ENCODE data around the gene CSTF1.

The CSTF1 gene

DNA sequence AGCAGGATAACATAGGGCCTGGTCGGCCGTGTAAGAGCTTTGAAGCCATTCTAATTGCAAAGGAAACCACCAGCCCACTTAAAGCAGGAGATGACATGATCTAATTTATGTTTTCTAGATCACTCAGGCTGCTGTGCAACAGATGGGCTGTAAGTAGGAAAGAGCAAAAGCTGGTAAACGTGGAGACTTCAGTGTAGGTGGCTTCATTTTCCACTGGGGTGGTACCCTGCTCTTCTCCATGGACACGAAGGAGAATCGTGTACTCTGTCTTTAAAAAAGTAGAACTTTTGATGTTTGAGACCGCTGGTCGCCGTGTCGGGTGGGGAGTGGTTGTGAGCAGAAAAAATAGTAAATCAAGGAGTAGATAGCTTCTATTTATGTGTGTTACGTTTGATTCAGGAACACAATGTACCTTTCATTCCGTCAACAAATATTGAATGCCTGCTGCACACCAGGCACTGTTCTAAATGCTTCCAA lies 26.0 kb downstream of the CSTF1 start:
- Histone ChIP-seq H2AK5ac (ENCODE audit: low read depth, low read length) (no peak overlapping the region), H3K23ac (ENCODE audit: low read depth, low read length, poor library complexity) (no peak overlapping the region), H3K4me1 (ENCODE audit: control insufficient read depth in 2 of 2, insufficient read depth in 1 of 2, low read depth in 1 of 2, low read length in 2 of 2) (peaks cover 0 to 11% of the 10 kb centered on the region in 2 donors), H3K9ac (ENCODE audit: low read depth, low read length, poor library complexity) (no peak overlapping the region), H3K36me3 (replicated peaks in 1 of 2; ENCODE audit: control insufficient read depth in 2 of 2, insufficient read depth in 2 of 2, low read length in 2 of 2) (peaks cover 0 to 3% of the 10 kb centered on the region in 2 donors), H3K14ac (ENCODE audit: low read length) (no peak overlapping the region), H3K18ac (ENCODE audit: low read length) (no peak overlapping the region), H4K8ac (ENCODE audit: low read depth, low read length) (no peak overlapping the region), H2AFZ (ENCODE audit: low read length) (no peak overlapping the region), H3K4me3 (ENCODE audit: low read length in 2 of 2) (no peak overlapping the region), H3K4ac (ENCODE audit: low read length) (no peak overlapping the region), H2BK5ac (ENCODE audit: low read length) (no peak overlapping the region), H4K91ac (ENCODE audit: low read depth, low read length, poor library complexity) (no peak overlapping the region), H2BK15ac (ENCODE audit: low read length) (no peak overlapping the region), H2BK12ac (ENCODE audit: low read length) (no peak overlapping the region), H2BK120ac (ENCODE audit: low read depth, low read length) (no peak overlapping the region), H3K27me3 (ENCODE audit: control insufficient read depth in 3 of 3, insufficient read depth in 3 of 3, low read depth in 1 of 3, low read length in 3 of 3) (no peaks in the 10 kb centered on the region), H3K9me3 (replicated peaks in 1 of 2; ENCODE audit: control insufficient read depth in 2 of 2, insufficient read depth in 1 of 2, low read depth in 1 of 2, low read length in 2 of 2) (no peaks in the 10 kb centered on the region), H3K4me2 (ENCODE audit: insufficient read depth, low read length, poor library complexity, severe bottlenecking) (no peak overlapping the region), H3K27ac (replicated peaks; ENCODE audit: low read length) (no peak overlapping the region), H3K79me1 (ENCODE audit: low read depth, low read length) (no peaks in the 10 kb centered on the region)
- DNase-seq (ENCODE audit: low spot score) = no peak
- WGBS, 2 donors (ENCODE audit: extremely low coverage in 2 of 2, insufficient read length in 2 of 2, insufficient replicate concordance in 1 of 2) = no CpG with 5 or more reads among the region's 11 CpGs

DNA sequence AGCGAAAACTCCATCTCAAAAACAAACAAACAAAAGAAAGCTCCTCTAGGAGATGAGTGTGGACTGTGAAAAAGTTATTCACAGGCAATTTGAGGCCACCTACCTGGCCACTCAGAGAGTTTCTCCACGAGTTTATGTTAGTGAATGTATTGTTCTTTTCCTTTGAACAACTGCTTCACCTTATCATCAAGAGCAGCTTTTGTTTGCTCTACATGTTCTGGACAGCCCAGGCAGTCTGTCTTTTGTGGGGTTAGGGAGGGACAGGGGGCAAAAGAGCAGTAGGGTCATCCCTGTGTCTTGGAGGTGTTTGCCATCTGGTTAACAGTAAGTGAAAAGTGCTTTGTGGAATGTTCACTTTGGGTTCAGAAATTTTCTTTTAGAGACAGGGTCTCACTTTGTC lies 27.6 kb downstream of the CSTF1 start:
- no peak overlapping the region for H3K4me2 ChIP-seq (ENCODE audit: insufficient read depth, low read length, poor library complexity, severe bottlenecking)
- H2AFZ ChIP-seq (ENCODE audit: low read length) = no peak overlapping the region
- H3K18ac ChIP-seq (ENCODE audit: low read length) = no peak overlapping the region
- H3K4me3 ChIP-seq (ENCODE audit: low read length in 2 of 2) = no peak overlapping the region
- H3K23ac ChIP-seq (ENCODE audit: low read depth, low read length, poor library complexity) = no peak overlapping the region
- no peaks in the 10 kb centered on the region for H3K9me3 ChIP-seq (replicated peaks in 1 of 2; ENCODE audit: control insufficient read depth in 2 of 2, insufficient read depth in 1 of 2, low read depth in 1 of 2, low read length in 2 of 2)
- no peak overlapping the region for H2AK5ac ChIP-seq (ENCODE audit: low read depth, low read length)
- H2BK15ac ChIP-seq (ENCODE audit: low read length) = no peak overlapping the region
- H2BK120ac ChIP-seq (ENCODE audit: low read depth, low read length) = no peak overlapping the region
- H4K91ac ChIP-seq (ENCODE audit: low read depth, low read length, poor library complexity) = no peak overlapping the region
- H3K14ac ChIP-seq (ENCODE audit: low read length) = no peak overlapping the region
- H2BK12ac ChIP-seq (ENCODE audit: low read length) = no peak overlapping the region
- no peaks in the 10 kb centered on the region for H3K27me3 ChIP-seq (ENCODE audit: control insufficient read depth in 3 of 3, insufficient read depth in 3 of 3, low read depth in 1 of 3, low read length in 3 of 3)
- H3K27ac ChIP-seq (replicated peaks; ENCODE audit: low read length) = no peak overlapping the region
- no peak overlapping the region for H3K4ac ChIP-seq (ENCODE audit: low read length)
- DNase-seq (ENCODE audit: low spot score) = no peak
- no peaks in the 10 kb centered on the region for H3K79me1 ChIP-seq (ENCODE audit: low read depth, low read length)
- H4K8ac ChIP-seq (ENCODE audit: low read depth, low read length) = no peak overlapping the region
- H3K9ac ChIP-seq (ENCODE audit: low read depth, low read length, poor library complexity) = no peak overlapping the region
- no peaks in the 10 kb centered on the region for H3K36me3 ChIP-seq (replicated peaks in 1 of 2; ENCODE audit: control insufficient read depth in 2 of 2, insufficient read depth in 2 of 2, low read length in 2 of 2)
- H2BK5ac ChIP-seq (ENCODE audit: low read length) = no peak overlapping the region
- WGBS, 2 donors (ENCODE audit: extremely low coverage in 2 of 2, insufficient read length in 2 of 2, insufficient replicate concordance in 1 of 2) = no CpG with 5 or more reads among the region's 2 CpGs
- H3K4me1 ChIP-seq (ENCODE audit: control insufficient read depth in 2 of 2, insufficient read depth in 1 of 2, low read depth in 1 of 2, low read length in 2 of 2) = peaks cover 0 to 11% of the 10 kb centered on the region in 2 donors

DNA sequence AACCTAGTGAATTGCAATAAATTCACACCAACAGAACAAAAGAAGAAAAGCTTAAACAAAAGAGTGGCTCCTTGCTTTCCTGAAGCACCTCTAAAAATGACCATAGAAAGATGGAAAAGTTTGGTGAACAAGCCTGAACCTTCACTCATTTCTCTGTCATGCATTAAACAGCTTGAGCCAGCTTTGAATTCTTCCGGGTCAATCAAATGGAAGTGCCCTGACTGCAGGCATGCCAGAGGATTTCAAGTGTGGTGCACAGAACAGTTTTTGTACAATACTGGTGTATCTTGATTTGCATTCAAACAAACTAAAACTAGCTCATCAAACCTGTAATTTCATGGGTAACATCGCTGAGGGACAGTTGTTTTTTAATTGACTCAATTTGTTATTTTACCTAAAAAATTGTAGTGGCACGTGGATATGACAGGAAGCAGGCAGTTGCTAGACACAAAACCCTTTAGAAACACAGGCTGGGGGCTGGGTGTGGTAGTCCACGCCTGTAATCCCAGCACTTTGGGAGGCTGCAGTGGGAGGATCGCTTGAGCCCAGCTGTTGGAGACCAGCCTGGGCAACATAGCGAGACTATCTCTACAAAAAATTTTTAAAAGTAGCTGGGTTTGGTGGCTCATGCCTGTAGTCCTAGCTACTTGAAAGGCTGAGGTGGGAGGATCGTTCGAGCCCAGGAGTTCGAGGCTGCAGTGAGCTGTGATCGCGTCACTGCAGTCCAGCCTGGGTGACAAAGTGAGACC lies 28.7 kb downstream of the CSTF1 start:
- H2AFZ ChIP-seq (ENCODE audit: low read length) = no peak overlapping the region
- H3K4me2 ChIP-seq (ENCODE audit: insufficient read depth, low read length, poor library complexity, severe bottlenecking) = no peak overlapping the region
- no peak overlapping the region for H3K14ac ChIP-seq (ENCODE audit: low read length)
- H4K8ac ChIP-seq (ENCODE audit: low read depth, low read length) = no peak overlapping the region
- no peak overlapping the region for H3K4me3 ChIP-seq (ENCODE audit: low read length in 2 of 2)
- no peaks in the 10 kb centered on the region for H3K79me1 ChIP-seq (ENCODE audit: low read depth, low read length)
- no peak overlapping the region for H3K23ac ChIP-seq (ENCODE audit: low read depth, low read length, poor library complexity)
- DNase-seq (ENCODE audit: low spot score) = no peak
- no peak overlapping the region for H3K4ac ChIP-seq (ENCODE audit: low read length)
- no peak overlapping the region for H3K18ac ChIP-seq (ENCODE audit: low read length)
- no peaks in the 10 kb centered on the region for H3K9me3 ChIP-seq (replicated peaks in 1 of 2; ENCODE audit: control insufficient read depth in 2 of 2, insufficient read depth in 1 of 2, low read depth in 1 of 2, low read length in 2 of 2)
- no peak overlapping the region for H2BK12ac ChIP-seq (ENCODE audit: low read length)
- H2AK5ac ChIP-seq (ENCODE audit: low read depth, low read length) = no peak overlapping the region
- H3K36me3 ChIP-seq (replicated peaks in 1 of 2; ENCODE audit: control insufficient read depth in 2 of 2, insufficient read depth in 2 of 2, low read length in 2 of 2) = no peaks in the 10 kb centered on the region
- no peak overlapping the region for H2BK5ac ChIP-seq (ENCODE audit: low read length)
- no CpG with 5 or more reads among the region's 11 CpGs for WGBS, 2 donors (ENCODE audit: extremely low coverage in 2 of 2, insufficient read length in 2 of 2, insufficient replicate concordance in 1 of 2)
- H3K27ac ChIP-seq (replicated peaks; ENCODE audit: low read length) = no peak overlapping the region
- peaks cover 0 to 11% of the 10 kb centered on the region in 2 donors for H3K4me1 ChIP-seq (ENCODE audit: control insufficient read depth in 2 of 2, insufficient read depth in 1 of 2, low read depth in 1 of 2, low read length in 2 of 2)
- no peak overlapping the region for H2BK120ac ChIP-seq (ENCODE audit: low read depth, low read length)
- no peak overlapping the region for H2BK15ac ChIP-seq (ENCODE audit: low read length)
- H4K91ac ChIP-seq (ENCODE audit: low read depth, low read length, poor library complexity) = no peak overlapping the region
- no peaks in the 10 kb centered on the region for H3K27me3 ChIP-seq (ENCODE audit: control insufficient read depth in 3 of 3, insufficient read depth in 3 of 3, low read depth in 1 of 3, low read length in 3 of 3)
- no peak overlapping the region for H3K9ac ChIP-seq (ENCODE audit: low read depth, low read length, poor library complexity)

DNA sequence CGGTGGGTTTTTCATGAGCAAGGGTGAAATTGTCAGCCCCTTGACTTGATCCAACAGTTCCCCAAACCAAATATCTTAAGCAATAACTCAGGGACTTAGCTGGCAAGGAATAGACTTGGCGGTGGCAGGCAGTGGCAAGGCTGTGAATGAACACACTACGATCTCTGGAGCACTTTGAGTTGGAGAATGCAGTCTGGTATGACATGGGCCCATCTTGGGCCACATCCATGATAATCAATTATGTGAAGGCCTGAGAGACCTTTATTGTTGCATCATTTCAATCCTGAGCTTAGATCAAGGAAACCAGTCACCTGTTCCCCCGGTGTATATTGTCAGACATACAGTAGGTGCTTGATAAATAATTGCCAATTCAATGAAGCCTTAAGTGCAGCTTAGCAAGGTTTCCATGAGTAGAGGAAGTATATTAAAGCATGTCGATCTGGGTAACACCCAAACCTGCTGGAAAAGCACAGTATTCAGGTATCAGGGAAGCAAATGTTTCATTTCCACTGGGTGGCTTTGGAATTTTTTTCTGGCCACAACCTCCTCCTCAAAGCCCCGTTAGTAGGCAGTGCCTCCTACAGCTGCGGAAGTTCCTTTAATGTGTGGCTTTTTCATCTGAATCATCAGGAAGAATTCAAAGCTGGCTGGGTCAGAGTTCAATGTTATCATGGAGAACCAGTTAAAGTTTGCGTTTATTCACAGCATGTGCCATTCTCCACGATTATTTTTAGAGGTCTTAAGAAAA lies 29.8 kb downstream of the CSTF1 start:
- H3K27ac ChIP-seq (replicated peaks; ENCODE audit: low read length) = no peak overlapping the region
- H2AK5ac ChIP-seq (ENCODE audit: low read depth, low read length) = no peak overlapping the region
- H2AFZ ChIP-seq (ENCODE audit: low read length) = peak overlapping the region; percentile 82
- no peak overlapping the region for H2BK5ac ChIP-seq (ENCODE audit: low read length)
- H3K4me3 ChIP-seq (ENCODE audit: low read length in 2 of 2) = no peak overlapping the region
- peaks cover 0 to 11% of the 10 kb centered on the region in 2 donors for H3K4me1 ChIP-seq (ENCODE audit: control insufficient read depth in 2 of 2, insufficient read depth in 1 of 2, low read depth in 1 of 2, low read length in 2 of 2)
- H3K79me1 ChIP-seq (ENCODE audit: low read depth, low read length) = no peaks in the 10 kb centered on the region
- no peaks in the 10 kb centered on the region for H3K27me3 ChIP-seq (ENCODE audit: control insufficient read depth in 3 of 3, insufficient read depth in 3 of 3, low read depth in 1 of 3, low read length in 3 of 3)
- no CpG with 5 or more reads among the region's 9 CpGs for WGBS, 2 donors (ENCODE audit: extremely low coverage in 2 of 2, insufficient read length in 2 of 2, insufficient replicate concordance in 1 of 2)
- H3K23ac ChIP-seq (ENCODE audit: low read depth, low read length, poor library complexity) = no peak overlapping the region
- no peak overlapping the region for H3K4me2 ChIP-seq (ENCODE audit: insufficient read depth, low read length, poor library complexity, severe bottlenecking)
- H4K91ac ChIP-seq (ENCODE audit: low read depth, low read length, poor library complexity) = no peak overlapping the region
- H4K8ac ChIP-seq (ENCODE audit: low read depth, low read length) = no peak overlapping the region
- DNase-seq (ENCODE audit: low spot score) = no peak
- H3K36me3 ChIP-seq (replicated peaks in 1 of 2; ENCODE audit: control insufficient read depth in 2 of 2, insufficient read depth in 2 of 2, low read length in 2 of 2) = no peaks in the 10 kb centered on the region
- no peak overlapping the region for H2BK15ac ChIP-seq (ENCODE audit: low read length)
- no peak overlapping the region for H3K14ac ChIP-seq (ENCODE audit: low read length)
- H3K18ac ChIP-seq (ENCODE audit: low read length) = no peak overlapping the region
- H2BK120ac ChIP-seq (ENCODE audit: low read depth, low read length) = no peak overlapping the region
- H3K9me3 ChIP-seq (replicated peaks in 1 of 2; ENCODE audit: control insufficient read depth in 2 of 2, insufficient read depth in 1 of 2, low read depth in 1 of 2, low read length in 2 of 2) = no peaks in the 10 kb centered on the region
- H2BK12ac ChIP-seq (ENCODE audit: low read length) = no peak overlapping the region
- H3K4ac ChIP-seq (ENCODE audit: low read length) = no peak overlapping the region
- no peak overlapping the region for H3K9ac ChIP-seq (ENCODE audit: low read depth, low read length, poor library complexity)

All from neuronal stem cell (in vitro differentiated cells).